Measurements from ENCODE around the gene MLYCD.
"Not testable (repeated sequence)": the region's sequence is repeated elsewhere in the genome, so short reads cannot be mapped to it uniquely, and the experiment has no call there.

The MLYCD gene

DNA sequence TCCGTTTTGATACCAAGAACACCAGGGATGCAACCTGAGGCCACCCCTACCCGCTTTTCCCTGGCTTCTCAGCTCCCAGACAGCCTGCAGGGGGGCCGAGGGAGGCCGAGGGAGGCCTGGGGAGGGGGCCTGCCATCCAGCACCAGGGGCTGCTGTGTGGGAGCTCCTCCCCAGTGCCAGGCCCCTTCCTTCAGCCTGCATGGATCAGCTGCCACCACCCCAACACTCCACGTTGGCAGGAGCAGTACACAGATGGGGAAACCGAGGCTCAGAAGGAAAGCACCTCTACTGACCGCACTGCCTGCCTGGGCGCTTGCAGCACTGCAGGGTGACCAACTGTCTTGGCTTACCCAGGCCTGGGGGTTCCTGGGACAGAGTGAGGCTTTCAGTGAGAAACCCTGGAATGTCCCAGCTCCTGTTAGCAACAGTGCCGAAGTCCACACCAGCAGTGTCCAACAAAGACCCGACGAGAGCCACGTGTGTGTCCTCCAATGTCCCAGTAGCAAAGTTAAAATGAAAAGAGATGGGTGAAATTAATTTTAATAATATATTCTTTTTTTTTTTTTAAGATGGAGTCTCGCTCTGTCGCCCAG is 48.8 kb downstream of the MLYCD start:
- H3K36me3 ChIP-seq (replicated peaks; ENCODE audit: low read depth, low read length), result no peaks in the 10 kb centered on the region
- H3K79me2 ChIP-seq (ENCODE audit: low read length), result no peaks in the 10 kb centered on the region
- TF ChIP-seq, protein P1, sequence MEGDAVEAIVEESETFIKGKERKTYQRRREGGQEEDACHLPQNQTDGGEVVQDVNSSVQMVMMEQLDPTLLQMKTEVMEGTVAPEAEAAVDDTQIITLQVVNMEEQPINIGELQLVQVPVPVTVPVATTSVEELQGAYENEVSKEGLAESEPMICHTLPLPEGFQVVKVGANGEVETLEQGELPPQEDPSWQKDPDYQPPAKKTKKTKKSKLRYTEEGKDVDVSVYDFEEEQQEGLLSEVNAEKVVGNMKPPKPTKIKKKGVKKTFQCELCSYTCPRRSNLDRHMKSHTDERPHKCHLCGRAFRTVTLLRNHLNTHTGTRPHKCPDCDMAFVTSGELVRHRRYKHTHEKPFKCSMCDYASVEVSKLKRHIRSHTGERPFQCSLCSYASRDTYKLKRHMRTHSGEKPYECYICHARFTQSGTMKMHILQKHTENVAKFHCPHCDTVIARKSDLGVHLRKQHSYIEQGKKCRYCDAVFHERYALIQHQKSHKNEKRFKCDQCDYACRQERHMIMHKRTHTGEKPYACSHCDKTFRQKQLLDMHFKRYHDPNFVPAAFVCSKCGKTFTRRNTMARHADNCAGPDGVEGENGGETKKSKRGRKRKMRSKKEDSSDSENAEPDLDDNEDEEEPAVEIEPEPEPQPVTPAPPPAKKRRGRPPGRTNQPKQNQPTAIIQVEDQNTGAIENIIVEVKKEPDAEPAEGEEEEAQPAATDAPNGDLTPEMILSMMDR (IDR thresholded peaks at IDR 0.05; ENCODE audit: low read depth, low read length), result no peak
- TF ChIP-seq EZH2phosphoT487 (IDR thresholded peaks at IDR 0.05; ENCODE audit: low read depth), result no peak
- no peak overlapping the region for H3K4me2 ChIP-seq (ENCODE audit: low read length)
- no peak overlapping the region for H3K9ac ChIP-seq (ENCODE audit: low read length)
- H3K27ac ChIP-seq (ENCODE audit: low read length), result no peak overlapping the region
- H3K4me3 ChIP-seq (ENCODE audit: low read length), result no peak overlapping the region
- no peaks in the 10 kb centered on the region for H4K20me1 ChIP-seq (ENCODE audit: insufficient read depth, low read length)
- no peaks in the 10 kb centered on the region for H3K27me3 ChIP-seq (ENCODE audit: low read depth, low read length)
- peaks cover 5% of the 10 kb centered on the region for H3K4me1 ChIP-seq (ENCODE audit: low read length)
- H3K9me3 ChIP-seq (ENCODE audit: insufficient read depth, low read length), result no peaks in the 10 kb centered on the region
- H2AFZ ChIP-seq (ENCODE audit: low read depth, low read length), result no peak overlapping the region

DNA sequence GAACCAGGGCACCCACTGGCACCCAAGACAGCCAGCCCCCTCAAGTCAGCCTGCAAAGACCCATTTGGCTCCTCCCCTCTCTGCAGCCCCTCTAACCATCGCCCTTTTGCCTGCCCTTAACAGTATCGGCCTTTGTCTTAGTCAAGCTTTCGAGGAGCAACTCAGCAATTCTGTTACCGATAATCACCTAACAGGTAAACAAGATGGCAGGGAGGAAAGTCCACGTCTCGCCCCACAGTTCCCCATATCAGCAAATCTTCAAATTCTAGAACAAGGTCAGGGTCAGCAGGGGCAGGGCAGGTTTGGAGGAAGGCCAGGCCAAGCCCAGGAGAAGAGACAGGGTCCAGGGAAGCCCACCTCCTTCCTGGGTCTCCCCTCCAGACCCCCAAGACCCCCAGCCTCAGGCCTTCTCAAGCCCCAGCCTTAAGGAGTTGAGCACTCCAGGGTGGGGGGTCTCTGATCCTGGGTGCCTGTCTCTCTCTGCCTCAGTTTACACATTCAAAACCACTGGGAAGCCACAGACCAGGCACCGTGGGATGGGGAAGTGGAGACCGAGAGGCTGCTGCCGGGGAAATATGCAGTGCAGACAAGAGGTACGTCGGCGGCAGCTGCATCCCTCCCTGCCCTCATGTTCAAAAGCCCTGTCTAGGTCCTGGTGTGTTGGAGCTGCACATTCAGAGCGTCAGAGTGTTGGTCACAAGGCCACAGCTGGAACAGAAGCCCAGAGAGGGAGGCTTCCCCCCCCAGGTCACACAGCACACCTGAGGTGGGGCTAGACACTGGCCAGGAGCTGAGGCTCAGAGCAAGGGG is 50.2 kb downstream of the MLYCD start:
- Histone ChIP-seq H3K9ac (ENCODE audit: low read length) (no peak overlapping the region), H2AFZ (ENCODE audit: low read depth, low read length) (no peak overlapping the region), H4K20me1 (ENCODE audit: insufficient read depth, low read length) (no peaks in the 10 kb centered on the region), H3K4me3 (ENCODE audit: low read length) (no peak overlapping the region), H3K79me2 (ENCODE audit: low read length) (no peaks in the 10 kb centered on the region), H3K4me2 (ENCODE audit: low read length) (no peak overlapping the region), H3K27ac (ENCODE audit: low read length) (no peak overlapping the region), H3K36me3 (replicated peaks; ENCODE audit: low read depth, low read length) (no peaks in the 10 kb centered on the region), H3K27me3 (ENCODE audit: low read depth, low read length) (no peaks in the 10 kb centered on the region), H3K9me3 (ENCODE audit: insufficient read depth, low read length) (no peaks in the 10 kb centered on the region), H3K4me1 (ENCODE audit: low read length) (peaks cover 13% of the 10 kb centered on the region)
- TF ChIP-seq, protein P1 (IDR thresholded peaks at IDR 0.05; ENCODE audit: low read depth, low read length), result no peak
- no peak for TF ChIP-seq EZH2phosphoT487 (IDR thresholded peaks at IDR 0.05; ENCODE audit: low read depth)

DNA sequence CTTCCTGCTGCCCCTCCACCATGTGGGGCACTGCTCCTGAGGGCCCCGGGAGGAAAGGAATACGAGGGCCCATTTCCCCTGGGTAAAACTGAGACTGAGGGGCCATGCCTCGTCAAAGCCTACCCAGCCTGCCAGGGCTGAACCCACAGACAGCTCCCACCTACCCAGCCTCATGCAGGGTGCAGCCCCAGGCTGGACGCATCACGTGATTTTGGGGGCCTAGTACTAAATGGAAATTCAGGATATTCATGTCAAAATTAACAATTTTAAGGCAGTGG is 50.7 kb downstream of the MLYCD start:
- H3K79me2 ChIP-seq (ENCODE audit: low read length), result no peaks in the 10 kb centered on the region
- TF ChIP-seq, protein P1 (IDR thresholded peaks at IDR 0.05; ENCODE audit: low read depth, low read length), result no peak
- no peak for TF ChIP-seq EZH2phosphoT487 (IDR thresholded peaks at IDR 0.05; ENCODE audit: low read depth)
- H3K4me1 ChIP-seq (ENCODE audit: low read length), result peaks cover 15% of the 10 kb centered on the region
- H3K27ac ChIP-seq (ENCODE audit: low read length), result no peak overlapping the region
- H4K20me1 ChIP-seq (ENCODE audit: insufficient read depth, low read length), result no peaks in the 10 kb centered on the region
- 0 out of 2 replicates have a peak, but pooled peaks cover 3% of the 10 kb centered on the region for H3K27me3 ChIP-seq (ENCODE audit: low read depth, low read length)
- no peak overlapping the region for H2AFZ ChIP-seq (ENCODE audit: low read depth, low read length)
- H3K4me3 ChIP-seq (ENCODE audit: low read length), result no peak overlapping the region
- H3K9ac ChIP-seq (ENCODE audit: low read length), result no peak overlapping the region
- no peaks in the 10 kb centered on the region for H3K9me3 ChIP-seq (ENCODE audit: insufficient read depth, low read length)
- H3K4me2 ChIP-seq (ENCODE audit: low read length), result no peak overlapping the region
- H3K36me3 ChIP-seq (replicated peaks; ENCODE audit: low read depth, low read length), result no peaks in the 10 kb centered on the region

DNA sequence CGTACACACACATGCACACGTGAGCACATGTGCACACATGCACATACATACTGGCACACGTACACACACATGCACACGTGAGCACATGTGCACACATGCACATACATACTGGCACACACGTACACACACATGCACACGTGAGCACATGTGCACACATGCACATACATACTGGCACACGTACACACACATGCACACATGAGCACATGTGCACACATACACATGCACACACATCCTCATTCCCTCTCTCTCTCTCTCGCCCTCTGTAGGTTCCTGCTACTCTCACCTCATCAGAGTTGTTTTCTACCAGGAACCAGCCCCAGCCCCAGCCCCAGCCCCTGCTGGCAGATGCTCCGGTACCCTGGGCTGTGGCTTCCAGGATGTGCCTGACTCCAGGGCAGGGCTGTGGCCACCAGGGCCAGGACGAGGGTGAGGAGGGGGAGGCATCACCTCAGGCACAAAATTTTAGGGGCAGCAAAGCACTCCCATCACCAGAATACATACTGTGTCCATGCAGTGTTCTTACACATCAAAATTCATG is 52.0 kb downstream of the MLYCD start:
- H3K9ac ChIP-seq (ENCODE audit: low read length); H4K20me1 ChIP-seq (ENCODE audit: insufficient read depth, low read length); H3K27ac ChIP-seq (ENCODE audit: low read length); H3K9me3 ChIP-seq (ENCODE audit: insufficient read depth, low read length); H3K79me2 ChIP-seq (ENCODE audit: low read length); H3K4me3 ChIP-seq (ENCODE audit: low read length); H2AFZ ChIP-seq (ENCODE audit: low read depth, low read length); H3K4me2 ChIP-seq (ENCODE audit: low read length); H3K36me3 ChIP-seq (replicated peaks; ENCODE audit: low read depth, low read length): not testable (repeated sequence)
- H3K27me3 ChIP-seq (ENCODE audit: low read depth, low read length), result peaks cover 12% of the 10 kb centered on the region; the same call in 1 of the 2 replicates
- H3K4me1 ChIP-seq (ENCODE audit: low read length), result peaks cover 15% of the 10 kb centered on the region
